K562 (cell line): ENCODE results near the gene BPTF.

Experiments used
- CTCF ChIP-seq, 3 experiments: IDR thresholded peaks in 2 of 3; conservative IDR thresholded peaks in 1 of 3; 2 replicates each; pipeline ENCODE4 v1.5.1; 2011 to 2012; ENCODE audit warnings: low read length in 3 of 3, mild to moderate bottlenecking in 3 of 3, control low read depth in 2 of 3, improper control_type of control experiment in 1 of 3, inconsistent platforms in 1 of 3, low read depth in 1 of 3, mixed read lengths in 1 of 3, moderate library complexity in 1 of 3; ENCODE audit not compliant: insufficient read depth in 2 of 3
- ERF ChIP-seq: fragments of 450-650 bp; formaldehyde crosslinking; IDR thresholded peaks from 2 replicates; pipeline ENCODE4 v1.4.0; 2020; ENCODE audit warnings: mild to moderate bottlenecking, mixed read lengths
- HDAC1 ChIP-seq, 2 experiments: fragments of 450-650 bp; IDR thresholded peaks; 2 replicates each; pipeline ENCODE4 v1.6.1; 2016 to 2017; ENCODE audit warnings: inconsistent platforms in 1 of 2, mild to moderate bottlenecking in 1 of 2, moderate library complexity in 1 of 2
- KDM1A ChIP-seq, 2 experiments: fragments of 450-650 bp; IDR thresholded peaks; 2 replicates each; pipeline ENCODE4 v1.6.1; 2016; ENCODE audit warnings: mild to moderate bottlenecking in 2 of 2
- POLR2A ChIP-seq: fragments of 450-650 bp; conservative IDR thresholded peaks from 2 replicates; pipeline ENCODE4 v1.6.1; 2016
- REST ChIP-seq, 2 experiments: fragments of 450-650 bp; formaldehyde crosslinking in 1 of 2; IDR thresholded peaks; 2 replicates each; pipeline versions ENCODE4 v1.4.0 to v1.6.1; 2014 to 2020; ENCODE audit warnings: mild to moderate bottlenecking in 2 of 2, borderline replicate concordance in 1 of 2, low read depth in 1 of 2
- SMAD1 ChIP-seq: fragments of 150-350 bp; IDR thresholded peaks from 2 replicates; pipeline ENCODE4 v1.6.1; 2014; ENCODE audit warnings: low read length, low read depth; ENCODE audit not compliant: partially characterized antibody
- TRIM28 ChIP-seq: fragments of 450-650 bp; IDR thresholded peaks from 2 replicates; pipeline ENCODE4 v1.6.1; 2017
- ZNF12 ChIP-seq: sonication (generic); formaldehyde crosslinking; IDR thresholded peaks from 2 replicates; pipeline ENCODE4 v1.4.0; 2020; ENCODE audit warnings: mild to moderate bottlenecking, missing genetic modification reagents
- ZNF274 ChIP-seq: IDR thresholded peaks from 2 replicates; pipeline ENCODE4 v1.6.1; 2011; ENCODE audit warnings: low read depth, mild to moderate bottlenecking, low read length, moderate library complexity, borderline replicate concordance
- ZNF354B ChIP-seq: fragments of 250-450 bp; sonication (Bioruptor Pico); IDR thresholded peaks from 2 replicates; pipeline ENCODE4 v1.4.0; 2020
- ZSCAN29 ChIP-seq: fragments of 450-650 bp; IDR thresholded peaks from 2 replicates; pipeline ENCODE4 v1.6.1; 2017

- TF ChIP-seq TRIM28 (no peak), HDAC1 (IDR thresholded peaks at IDR 0.05) (no peak), ZNF354B (CRISPR knock-in tag) (no peak), ERF (no peak), ZSCAN29 (no peak), KDM1A (IDR thresholded peaks at IDR 0.05) (no peak), CTCF (IDR thresholded peaks at IDR 0.05 in 2 of 3, conservative IDR thresholded peaks at IDR 0.05 in 1 of 3; ENCODE audit: insufficient read depth in 2 of 3, low read depth in 1 of 3, low read length in 3 of 3) (no peak), REST (IDR thresholded peaks at IDR 0.05; ENCODE audit: borderline replicate concordance) (no peak), REST (CRISPR knock-in tag; IDR thresholded peaks at IDR 0.05; ENCODE audit: low read depth) (no peak), POLR2A (no peak), SMAD1 (no peak), ZNF274 (no peak), ZNF12 (CRISPR knock-in tag) (no peak)
These were observed 6.0 kb downstream of the BPTF start for GRCh38 chr17:67831268-67831667.
